ENCODE measurements around the gene HDGF.
A peak's percentile ranks its signal among the peaks of the same experiment; 100 is the strongest.

HDGF gene

GRCh38 chr1:156744786-156745419 lies 6.6 kb downstream of the HDGF start:
- Histone ChIP-seq H3K27ac (ENCODE audit: low read depth, low read length) (no peak overlapping the region), H3K9me3 (ENCODE audit: control insufficient read depth, insufficient read depth, low read length) (no peaks in the 10 kb centered on the region), H3K9ac (ENCODE audit: low read depth, low read length) (no peak overlapping the region), H3K36me3 (ENCODE audit: control insufficient read depth, insufficient read depth, low read length) (peaks cover 36% of the 10 kb centered on the region), H3K4me1 (ENCODE audit: control insufficient read depth, insufficient read depth, low read length) (peaks cover 49% of the 10 kb centered on the region), H3K27me3 (ENCODE audit: control insufficient read depth, insufficient read depth, low read length) (no peaks in the 10 kb centered on the region), H3K4me3 (ENCODE audit: low read depth, low read length) (no peak overlapping the region)

GRCh38 chr1:156744344-156744743 lies 7.1 kb downstream of the HDGF start:
- Histone ChIP-seq H3K9ac (ENCODE audit: low read depth, low read length) (no peak overlapping the region), H3K36me3 (ENCODE audit: control insufficient read depth, insufficient read depth, low read length) (peaks cover 32% of the 10 kb centered on the region), H3K27ac (ENCODE audit: low read depth, low read length) (no peak overlapping the region)

GRCh38 chr1:156743367-156744302 lies 7.8 kb downstream of the HDGF start:
- no peaks in the 10 kb centered on the region for H3K27me3 ChIP-seq (ENCODE audit: control insufficient read depth, insufficient read depth, low read length)
- H3K4me3 ChIP-seq (ENCODE audit: low read depth, low read length), result no peak overlapping the region
- no peak overlapping the region for H3K9ac ChIP-seq (ENCODE audit: low read depth, low read length)
- peaks cover 36% of the 10 kb centered on the region for H3K4me1 ChIP-seq (ENCODE audit: control insufficient read depth, insufficient read depth, low read length)
- no peak overlapping the region for H3K27ac ChIP-seq (ENCODE audit: low read depth, low read length)
- H3K9me3 ChIP-seq (ENCODE audit: control insufficient read depth, insufficient read depth, low read length), result no peaks in the 10 kb centered on the region
- H3K36me3 ChIP-seq (ENCODE audit: control insufficient read depth, insufficient read depth, low read length), result peaks cover 32% of the 10 kb centered on the region

More at GRCh38 chr1:156744344-156744743, 7.1 kb downstream of the HDGF start:
- H3K4me1 ChIP-seq (ENCODE audit: control insufficient read depth, insufficient read depth, low read length), result peaks cover 43% of the 10 kb centered on the region
- no peaks in the 10 kb centered on the region for H3K27me3 ChIP-seq (ENCODE audit: control insufficient read depth, insufficient read depth, low read length)
- H3K4me3 ChIP-seq (ENCODE audit: low read depth, low read length), result no peak overlapping the region
- no peaks in the 10 kb centered on the region for H3K9me3 ChIP-seq (ENCODE audit: control insufficient read depth, insufficient read depth, low read length)

GRCh38 chr1:156742801-156743200 lies 8.7 kb downstream of the HDGF start:
- no peak overlapping the region for H3K4me3 ChIP-seq (ENCODE audit: low read depth, low read length)
- no peak overlapping the region for H3K27ac ChIP-seq (ENCODE audit: low read depth, low read length)
- H3K9me3 ChIP-seq (ENCODE audit: control insufficient read depth, insufficient read depth, low read length), result no peaks in the 10 kb centered on the region
- H3K27me3 ChIP-seq (ENCODE audit: control insufficient read depth, insufficient read depth, low read length), result no peaks in the 10 kb centered on the region
- peaks cover 28% of the 10 kb centered on the region for H3K4me1 ChIP-seq (ENCODE audit: control insufficient read depth, insufficient read depth, low read length)
- no peak overlapping the region for H3K9ac ChIP-seq (ENCODE audit: low read depth, low read length)
- H3K36me3 ChIP-seq (ENCODE audit: control insufficient read depth, insufficient read depth, low read length), result peaks cover 37% of the 10 kb centered on the region

- Histone ChIP-seq H3K9me3 (ENCODE audit: control insufficient read depth, insufficient read depth, low read length) (no peaks in the 10 kb centered on the region), H3K4me1 (ENCODE audit: control insufficient read depth, insufficient read depth, low read length) (peaks cover 23% of the 10 kb centered on the region), H3K27ac (ENCODE audit: low read depth, low read length) (peak overlapping the region; percentile 88), H3K9ac (ENCODE audit: low read depth, low read length) (no peak overlapping the region), H3K4me3 (ENCODE audit: low read depth, low read length) (no peak overlapping the region), H3K27me3 (ENCODE audit: control insufficient read depth, insufficient read depth, low read length) (no peaks in the 10 kb centered on the region), H3K36me3 (ENCODE audit: control insufficient read depth, insufficient read depth, low read length) (peaks cover 42% of the 10 kb centered on the region)
Measured at GRCh38 chr1:156742017-156742416, 9.5 kb downstream of the HDGF start.

- Histone ChIP-seq H3K36me3 (ENCODE audit: control insufficient read depth, insufficient read depth, low read length) (peaks cover 47% of the 10 kb centered on the region), H3K27ac (ENCODE audit: low read depth, low read length) (peak overlapping the region; percentile 88), H3K9me3 (ENCODE audit: control insufficient read depth, insufficient read depth, low read length) (no peaks in the 10 kb centered on the region), H3K9ac (ENCODE audit: low read depth, low read length) (peak overlapping the region; percentile 19; the same call in 1 of the 2 replicates), H3K4me3 (ENCODE audit: low read depth, low read length) (peak overlapping the region; percentile 32; the same call in 1 of the 2 replicates), H3K4me1 (ENCODE audit: control insufficient read depth, insufficient read depth, low read length) (peaks cover 20% of the 10 kb centered on the region), H3K27me3 (ENCODE audit: control insufficient read depth, insufficient read depth, low read length) (no peaks in the 10 kb centered on the region)
Measured at GRCh38 chr1:156741481-156741983, 9.9 kb downstream of the HDGF start.

- Histone ChIP-seq H3K27ac (ENCODE audit: low read depth, low read length) (peak within 1 kb of the TSS; percentile 88), H3K9me3 (ENCODE audit: control insufficient read depth, insufficient read depth, low read length) (no peaks in the 10 kb centered on the region), H3K4me3 (ENCODE audit: low read depth, low read length) (peak within 1 kb of the TSS; percentile 73), H3K4me1 (ENCODE audit: control insufficient read depth, insufficient read depth, low read length) (peaks cover 15% of the 10 kb centered on the region), H3K27me3 (ENCODE audit: control insufficient read depth, insufficient read depth, low read length) (no peaks in the 10 kb centered on the region), H3K36me3 (ENCODE audit: control insufficient read depth, insufficient read depth, low read length) (peaks cover 50% of the 10 kb centered on the region), H3K9ac (ENCODE audit: low read depth, low read length) (peak within 1 kb of the TSS; percentile 82)
Measured at GRCh38 chr1:156740741-156741480, 10.6 kb downstream of the HDGF start, which contains the start of gene MRPL24. TSS of gene MRPL24 (minus strand) at chr1:156741088. CDS start at chr1:156738704, 2,384 bp downstream.

- H3K4me1 ChIP-seq (ENCODE audit: control insufficient read depth, insufficient read depth, low read length), result peaks cover 9% of the 10 kb centered on the region
- peak overlapping the region; percentile 73 for H3K4me3 ChIP-seq (ENCODE audit: low read depth, low read length)
- H3K9ac ChIP-seq (ENCODE audit: low read depth, low read length), result peak overlapping the region; percentile 82
- H3K27ac ChIP-seq (ENCODE audit: low read depth, low read length), result peak overlapping the region; percentile 87
- no peaks in the 10 kb centered on the region for H3K27me3 ChIP-seq (ENCODE audit: control insufficient read depth, insufficient read depth, low read length)
- H3K9me3 ChIP-seq (ENCODE audit: control insufficient read depth, insufficient read depth, low read length), result no peaks in the 10 kb centered on the region
- peaks cover 45% of the 10 kb centered on the region for H3K36me3 ChIP-seq (ENCODE audit: control insufficient read depth, insufficient read depth, low read length)
Measured at GRCh38 chr1:156740237-156740740, 11.2 kb downstream of the HDGF start.

- Histone ChIP-seq H3K4me3 (ENCODE audit: low read depth, low read length) (no peak overlapping the region), H3K36me3 (ENCODE audit: control insufficient read depth, insufficient read depth, low read length) (peaks cover 39% of the 10 kb centered on the region), H3K9ac (ENCODE audit: low read depth, low read length) (no peak overlapping the region), H3K4me1 (ENCODE audit: control insufficient read depth, insufficient read depth, low read length) (peaks cover 9% of the 10 kb centered on the region; the same call in 1 of the 2 replicates), H3K27ac (ENCODE audit: low read depth, low read length) (no peak overlapping the region), H3K9me3 (ENCODE audit: control insufficient read depth, insufficient read depth, low read length) (no peaks in the 10 kb centered on the region), H3K27me3 (ENCODE audit: control insufficient read depth, insufficient read depth, low read length) (no peaks in the 10 kb centered on the region)
Measured at GRCh38 chr1:156738916-156739315, 12.6 kb downstream of the HDGF start.

- Histone ChIP-seq H3K36me3 (ENCODE audit: control insufficient read depth, insufficient read depth, low read length) (peaks cover 39% of the 10 kb centered on the region), H3K4me1 (ENCODE audit: control insufficient read depth, insufficient read depth, low read length) (peaks cover 9% of the 10 kb centered on the region; the same call in 1 of the 2 replicates), H3K27me3 (ENCODE audit: control insufficient read depth, insufficient read depth, low read length) (no peaks in the 10 kb centered on the region), H3K9me3 (ENCODE audit: control insufficient read depth, insufficient read depth, low read length) (no peaks in the 10 kb centered on the region), H3K9ac (ENCODE audit: low read depth, low read length) (no peak overlapping the region), H3K4me3 (ENCODE audit: low read depth, low read length) (no peak overlapping the region), H3K27ac (ENCODE audit: low read depth, low read length) (no peak overlapping the region)
Measured at GRCh38 chr1:156738407-156738806, 13.1 kb downstream of the HDGF start.

Data from HUES48 (cell line).